Neural progenitor cell (in vitro differentiated cells): Measurements from ENCODE around the gene MEX3D.

Experiments used
- EZH2 ChIP-seq: fragments of 200-600 bp; sonication (generic); IDR thresholded peaks from 2 replicates; pipeline ENCODE4 v1.6.1; 2017; ENCODE audit warnings: antibody characterized with exemption, mild to moderate bottlenecking, moderate library complexity
- EZH2phosphoT487 ChIP-seq: fragments of 200-600 bp; sonication (generic); IDR thresholded peaks from 2 replicates; pipeline ENCODE4 v1.6.1; 2017; ENCODE audit warnings: antibody characterized with exemption
- TF ChIP-seq, protein P1 (sequence below): fragments of 200-600 bp; sonication (generic); IDR thresholded peaks from 2 replicates; pipeline ENCODE4 v1.5.1; 2017; ENCODE audit warnings: antibody characterized with exemption, mild to moderate bottlenecking

DNA sequence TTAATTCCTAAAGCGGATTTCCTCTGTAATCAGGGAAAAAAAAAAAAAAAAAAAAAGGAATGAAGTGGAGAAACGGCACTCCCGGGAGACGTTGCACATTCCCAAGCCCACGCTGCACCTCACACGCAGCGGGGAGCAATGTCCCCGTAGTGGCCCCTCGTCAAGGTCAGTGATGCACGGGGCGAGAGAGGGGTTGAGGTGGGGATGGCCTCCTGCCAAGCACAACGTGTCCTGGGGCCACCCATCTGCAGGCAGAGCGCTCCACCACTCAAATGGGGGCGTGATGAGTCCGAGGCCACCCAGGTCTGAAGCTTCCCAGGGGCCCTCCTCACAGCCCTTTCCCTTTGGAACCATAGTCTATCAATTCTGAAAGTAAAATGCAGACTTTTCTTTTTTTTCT lies 29.1 kb downstream of the MEX3D start:
- TF ChIP-seq, protein P1, sequence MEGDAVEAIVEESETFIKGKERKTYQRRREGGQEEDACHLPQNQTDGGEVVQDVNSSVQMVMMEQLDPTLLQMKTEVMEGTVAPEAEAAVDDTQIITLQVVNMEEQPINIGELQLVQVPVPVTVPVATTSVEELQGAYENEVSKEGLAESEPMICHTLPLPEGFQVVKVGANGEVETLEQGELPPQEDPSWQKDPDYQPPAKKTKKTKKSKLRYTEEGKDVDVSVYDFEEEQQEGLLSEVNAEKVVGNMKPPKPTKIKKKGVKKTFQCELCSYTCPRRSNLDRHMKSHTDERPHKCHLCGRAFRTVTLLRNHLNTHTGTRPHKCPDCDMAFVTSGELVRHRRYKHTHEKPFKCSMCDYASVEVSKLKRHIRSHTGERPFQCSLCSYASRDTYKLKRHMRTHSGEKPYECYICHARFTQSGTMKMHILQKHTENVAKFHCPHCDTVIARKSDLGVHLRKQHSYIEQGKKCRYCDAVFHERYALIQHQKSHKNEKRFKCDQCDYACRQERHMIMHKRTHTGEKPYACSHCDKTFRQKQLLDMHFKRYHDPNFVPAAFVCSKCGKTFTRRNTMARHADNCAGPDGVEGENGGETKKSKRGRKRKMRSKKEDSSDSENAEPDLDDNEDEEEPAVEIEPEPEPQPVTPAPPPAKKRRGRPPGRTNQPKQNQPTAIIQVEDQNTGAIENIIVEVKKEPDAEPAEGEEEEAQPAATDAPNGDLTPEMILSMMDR: no peak
- no peak for TF ChIP-seq EZH2
- no peak for TF ChIP-seq EZH2phosphoT487
